Bone marrow (tissue), 2 donors: ENCODE results near the gene HSF2BP.
A peak's percentile ranks its signal among the peaks of the same experiment; 100 is the strongest.
"Not testable (repeated sequence)": the region's sequence is repeated elsewhere in the genome, so short reads cannot be mapped to it uniquely, and the experiment has no call there.

Experiments used
- DNase-seq, 2 donors: peaks; one replicate each; lab custom pipeline; 2025; lab: John Stamatoyannopoulos, UW

HSF2BP gene

DNA sequence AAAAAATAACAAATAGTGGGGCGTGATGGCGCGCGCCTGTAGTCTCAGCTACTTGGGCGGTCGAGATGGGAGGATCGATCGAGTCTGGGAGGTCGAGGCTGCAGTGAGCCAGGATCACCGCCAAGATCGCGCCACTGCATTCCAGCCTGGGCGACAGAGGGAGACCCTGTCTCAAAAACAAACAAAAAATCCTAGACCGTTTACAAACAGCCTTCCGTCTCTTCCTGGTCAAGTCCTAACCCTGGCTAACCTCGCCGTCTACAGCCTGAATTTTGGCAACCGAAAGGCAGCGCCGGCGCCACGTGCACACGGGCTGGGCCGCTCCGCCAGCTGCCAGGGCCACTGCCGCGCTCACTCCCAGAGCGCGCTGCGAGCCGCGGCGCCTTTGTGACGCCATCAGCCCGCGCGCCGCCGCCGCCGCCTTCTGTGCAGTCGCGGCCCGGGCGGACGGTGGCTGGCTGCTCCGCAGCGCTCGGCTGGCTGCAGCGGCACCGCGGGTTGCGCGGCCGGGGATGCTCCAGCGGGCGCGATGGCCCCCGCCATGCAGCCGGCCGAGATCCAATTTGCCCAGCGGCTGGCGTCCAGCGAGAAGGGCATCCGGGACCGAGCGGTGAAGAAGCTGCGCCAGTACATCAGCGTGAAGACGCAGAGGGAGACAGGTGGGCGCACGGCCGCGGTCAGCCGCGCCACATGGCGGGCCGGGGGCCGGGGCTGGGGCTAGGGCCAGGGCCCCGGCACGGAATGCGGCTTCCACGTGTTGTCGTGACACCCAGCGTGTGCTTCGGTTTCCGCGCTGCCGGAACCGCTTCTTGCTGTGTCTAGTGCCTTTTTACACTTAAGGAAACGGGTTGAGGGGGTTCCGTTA, at the start of gene HSF2BP, which contains the start of gene RRP1B:
HSF2BP (minus strand) TSS at position 353 of the 865 bp plus-strand sequence. CDS start 1,392 bp downstream, outside the sequence.
RRP1B (plus strand) TSS at position 425 of the 865 bp plus-strand sequence; CDS start at position 530, 105 bp downstream.
- peak in 1 of 2 donors; percentile 49 for DNase-seq

DNA sequence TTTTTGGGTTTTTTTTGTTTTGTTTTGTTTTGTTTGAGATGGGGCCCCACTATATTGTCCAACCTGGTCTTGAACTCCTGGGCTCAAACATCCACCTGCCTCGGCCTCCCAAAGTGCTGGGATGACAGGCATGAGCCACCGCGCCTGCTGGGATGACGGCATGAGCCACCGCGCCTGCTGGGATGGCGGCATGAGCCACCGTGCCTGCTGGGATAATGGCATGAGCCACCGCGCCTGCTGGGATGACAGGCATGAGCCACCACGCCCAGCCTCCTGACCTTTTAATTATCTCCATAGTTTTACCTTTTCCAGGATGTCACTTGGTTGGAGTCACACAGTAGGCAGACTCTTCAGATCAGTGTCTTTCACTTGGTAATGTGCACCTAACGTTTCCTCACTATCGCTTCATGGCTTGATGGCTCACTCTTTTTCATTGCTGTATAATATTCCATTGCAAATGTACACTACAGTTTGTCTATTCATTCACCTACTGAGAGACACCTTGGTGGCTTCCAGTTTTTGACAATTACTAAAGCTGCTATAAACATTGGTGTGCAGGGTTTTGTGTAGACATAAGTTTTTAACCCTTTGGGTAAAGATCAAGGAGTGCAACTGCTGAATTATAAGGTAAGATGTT, 49.6 kb upstream of the HSF2BP start:
- DNase-seq, result no peak

GRCh38 chr21:43707462-43707861, 48.2 kb upstream of the HSF2BP start:
- DNase-seq, result no peak

DNA sequence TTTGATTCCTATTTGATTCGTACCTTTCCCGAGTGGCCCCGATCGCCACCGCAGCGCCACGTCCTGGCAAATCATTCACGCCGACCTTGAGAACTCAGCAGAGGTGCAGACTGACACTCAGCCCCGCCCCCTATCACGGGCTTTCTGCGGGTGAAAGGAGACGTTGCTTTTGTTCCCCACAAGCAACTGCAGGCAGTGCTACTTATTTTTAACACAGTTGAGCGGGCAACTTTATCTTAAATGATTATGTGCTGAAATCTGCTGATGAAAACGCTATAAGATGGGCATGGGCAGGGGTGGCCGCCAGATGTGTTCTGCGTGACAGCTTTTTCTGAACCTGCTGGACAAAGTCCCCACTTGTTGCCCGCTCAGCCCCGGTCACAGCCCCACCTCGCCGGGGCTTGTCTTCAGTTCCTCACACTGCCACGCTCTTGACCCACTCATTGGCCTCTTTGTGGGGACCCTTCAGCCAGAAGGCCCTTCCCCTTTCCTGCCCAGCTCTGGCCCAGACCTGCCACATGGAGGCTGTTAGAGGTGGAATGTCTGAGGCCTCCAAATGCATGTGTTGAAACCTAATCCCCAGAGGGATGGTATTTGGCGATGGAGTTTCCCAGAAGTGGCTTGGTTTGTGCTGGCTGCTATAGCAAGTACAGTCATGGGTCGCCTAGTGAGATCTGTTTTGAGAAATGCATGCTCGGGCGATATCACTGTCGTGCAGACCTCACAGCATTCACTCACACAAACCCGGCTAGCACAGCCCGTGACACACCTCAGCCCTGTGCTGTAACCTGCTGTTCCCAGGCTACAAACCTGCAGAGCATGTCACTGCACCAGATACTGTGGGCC, 44.0 kb upstream of the HSF2BP start:
- peak in 1 of 2 donors; percentile 1 for DNase-seq

GRCh38 chr21:43702785-43703034, 43.4 kb upstream of the HSF2BP start:
- no peak for DNase-seq

- DNase-seq, result no peak
These were observed 42.9 kb upstream of the HSF2BP start for GRCh38 chr21:43701936-43702784.

DNA sequence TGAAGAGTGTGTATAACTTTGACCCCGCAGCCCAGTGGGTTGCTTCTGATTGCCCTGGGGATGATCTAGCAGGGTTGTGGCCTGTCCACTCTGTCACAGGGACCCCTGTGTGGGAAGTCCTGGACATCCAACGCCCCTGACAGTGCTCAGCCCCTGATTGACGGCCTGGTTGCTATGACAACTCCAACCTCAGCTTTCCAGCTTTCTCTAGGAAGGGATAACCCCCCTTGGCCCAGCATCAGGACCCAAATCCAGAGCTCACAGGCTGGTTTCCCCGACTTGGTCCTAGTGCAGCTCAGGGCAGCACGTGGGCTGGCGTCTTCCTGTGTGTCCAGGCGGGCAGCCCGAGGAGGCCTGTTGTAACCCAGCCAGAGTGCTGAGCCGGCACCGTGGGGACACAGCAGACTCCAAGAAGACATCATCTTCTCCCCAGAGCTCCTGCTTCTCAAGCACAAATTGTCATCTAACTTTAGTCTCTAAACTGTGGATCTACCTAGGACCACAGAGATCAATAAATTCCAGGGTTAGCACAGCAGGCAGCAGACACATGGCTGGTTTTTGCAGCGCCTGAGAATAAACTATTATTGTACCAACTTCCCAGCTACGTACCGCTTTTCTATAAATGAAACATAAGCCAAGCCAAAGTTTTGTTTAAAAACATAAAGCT, 40.8 kb upstream of the HSF2BP start:
- no peak for DNase-seq

- DNase-seq, result not testable (repeated sequence)
These were observed 40.1 kb upstream of the HSF2BP start for GRCh38 chr21:43699492-43699777.

GRCh38 chr21:43697758-43698643, 38.7 kb upstream of the HSF2BP start:
- no peak for DNase-seq

- DNase-seq, result no peak
These were observed 36.9 kb upstream of the HSF2BP start for GRCh38 chr21:43696214-43696613.

DNA sequence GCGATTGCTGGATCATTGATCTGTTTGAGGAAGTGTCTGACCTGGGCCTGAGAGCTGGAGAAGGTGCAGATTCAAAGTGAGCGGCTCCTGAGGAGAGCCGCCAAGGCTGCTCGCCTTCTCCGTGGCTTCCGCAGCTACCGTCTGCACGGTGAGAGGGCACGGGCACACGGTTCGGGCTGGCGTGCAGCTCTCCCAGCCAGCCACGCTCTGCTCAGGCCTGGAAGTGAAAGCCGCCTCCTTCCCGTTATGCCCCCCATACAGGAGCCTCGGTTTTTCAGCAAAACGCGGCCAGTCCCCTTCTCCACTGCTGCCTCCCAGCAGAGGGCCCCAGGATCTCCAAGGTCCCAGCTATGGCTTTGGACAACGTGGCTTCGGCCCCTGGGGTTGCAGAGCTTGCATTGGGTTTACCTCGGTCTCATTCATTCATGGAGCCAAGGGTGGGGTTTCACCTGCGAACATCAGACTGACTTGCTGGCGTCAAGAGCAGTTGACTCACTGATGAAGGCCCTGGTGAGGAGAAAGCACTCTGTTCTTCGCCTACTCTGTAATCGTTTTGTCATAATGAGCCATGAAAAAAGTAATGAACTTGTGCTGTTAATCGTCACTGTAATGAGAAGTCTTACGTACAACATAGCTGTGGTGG, 35.3 kb upstream of the HSF2BP start:
- no peak for DNase-seq

- DNase-seq, result no peak
These were observed 34.7 kb upstream of the HSF2BP start for GRCh38 chr21:43693981-43694380.

- DNase-seq, result no peak
These were observed 33.7 kb upstream of the HSF2BP start for GRCh38 chr21:43692949-43693348.

DNA sequence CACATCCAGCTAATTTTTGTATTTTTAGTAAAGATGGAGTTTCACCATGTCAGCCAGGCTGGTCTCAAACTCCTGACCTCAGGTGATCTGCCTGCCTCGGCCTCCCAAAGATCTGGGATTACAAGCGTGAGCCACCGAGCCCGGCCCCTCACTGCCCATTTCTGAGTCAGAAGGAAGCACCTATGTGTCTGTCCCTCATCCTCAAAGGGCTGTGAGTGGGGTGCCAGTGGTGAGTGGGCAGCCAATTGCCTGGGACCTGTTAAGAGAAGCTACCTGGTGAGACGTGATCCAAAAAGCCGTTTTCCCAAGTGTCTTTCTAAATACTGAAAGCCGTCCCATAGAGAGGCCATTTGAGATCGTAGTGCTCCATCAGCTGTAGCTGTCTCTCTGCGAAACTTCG, 32.5 kb upstream of the HSF2BP start:
- no peak for DNase-seq

GRCh38 chr21:43691086-43691795, 32.0 kb upstream of the HSF2BP start:
- DNase-seq, result no peak

- no peak for DNase-seq
These were observed 31.1 kb upstream of the HSF2BP start for GRCh38 chr21:43690346-43690745.

DNA sequence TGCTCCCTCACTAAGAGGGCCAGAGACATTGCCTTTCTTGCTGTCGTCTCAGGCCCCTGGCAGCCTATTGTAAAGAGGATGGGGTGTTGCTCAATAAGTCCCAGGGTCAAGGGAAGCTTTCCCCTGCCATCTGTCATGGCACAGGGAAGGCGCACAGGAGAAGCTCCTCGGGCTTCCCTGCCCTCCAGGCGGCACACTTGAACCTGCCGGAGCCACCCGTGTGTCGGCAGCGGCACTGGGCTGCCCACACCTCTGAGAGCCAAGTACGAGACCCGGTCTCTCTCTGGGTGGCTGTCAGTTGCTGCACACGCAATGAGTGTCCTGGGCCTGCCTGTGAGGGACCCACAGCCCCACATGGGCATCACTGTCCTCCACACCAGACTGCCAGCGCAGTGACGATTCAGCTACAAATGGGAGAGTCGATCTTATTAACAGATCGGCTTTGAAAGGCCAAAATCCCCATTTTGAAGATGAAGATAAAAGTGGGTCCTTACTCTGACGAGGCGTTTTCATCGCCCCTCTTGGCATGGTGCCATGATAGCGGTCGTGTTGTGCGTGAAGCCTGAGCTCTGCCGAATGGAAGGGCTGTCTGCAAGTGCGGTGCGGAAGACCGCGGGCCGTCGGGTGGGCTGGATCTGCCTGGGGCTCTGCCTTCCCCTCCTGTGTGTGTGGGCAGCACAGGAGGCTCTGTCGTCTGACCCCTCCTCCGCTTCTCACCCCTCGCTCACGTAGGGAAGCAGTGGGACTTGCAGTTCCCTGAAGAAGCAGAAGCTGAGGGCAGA, 30.5 kb upstream of the HSF2BP start:
- DNase-seq, result no peak

DNA sequence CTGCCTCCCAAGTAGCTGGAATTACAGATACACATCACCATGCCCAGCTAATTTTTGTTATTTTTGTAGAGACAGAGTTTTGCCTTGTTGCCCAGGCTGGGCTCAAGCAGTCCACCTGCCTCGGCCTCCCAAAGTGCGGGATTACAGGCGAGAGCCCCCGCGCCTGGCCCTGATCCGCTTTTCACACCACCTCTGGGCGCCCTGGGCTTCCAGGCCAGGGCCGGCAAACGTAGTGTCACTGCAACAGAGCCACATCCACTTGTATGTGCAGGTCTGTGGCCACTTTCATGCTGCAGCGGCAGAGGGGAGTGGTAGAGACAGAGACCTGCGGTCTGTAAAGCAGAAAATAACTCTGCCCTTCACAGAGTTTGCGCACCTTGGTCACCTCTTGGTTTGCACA, 29.6 kb upstream of the HSF2BP start:
- DNase-seq, result no peak
